HEK293 (cell line): Measurements from ENCODE around the gene UBAP2L.

ENCODE experiments used
- ELK4 ChIP-seq: IDR thresholded peaks from 2 replicates; pipeline ENCODE4 v1.6.1; 2011; ENCODE audit warnings: mild to moderate bottlenecking, low read depth, low read length, borderline replicate concordance
- GLIS2 ChIP-seq: fragments of 450-650 bp; formaldehyde crosslinking; IDR thresholded peaks from 2 replicates; pipeline ENCODE4 v1.5.1; 2016; ENCODE audit warnings: missing biosample characterization, missing genetic modification characterization
- HOXA7 ChIP-seq: sonication (generic); formaldehyde crosslinking; IDR thresholded peaks from 2 replicates; pipeline ENCODE4 v1.8.1; 2022; ENCODE audit warnings: missing genetic modification reagents, borderline replicate concordance
- MZF1 ChIP-seq: fragments of 450-650 bp; formaldehyde crosslinking; IDR thresholded peaks from 2 replicates; pipeline ENCODE4 v1.5.1; 2017; ENCODE audit warnings: missing biosample characterization, missing genetic modification characterization, borderline replicate concordance
- PRDM1 ChIP-seq: fragments of 450-650 bp; formaldehyde crosslinking; IDR thresholded peaks from 2 replicates; pipeline ENCODE4; 2016; ENCODE audit warnings: missing biosample characterization, missing genetic modification characterization
- YY2 ChIP-seq: fragments of 450-650 bp; formaldehyde crosslinking; IDR thresholded peaks from 2 replicates; pipeline ENCODE4 v1.5.1; 2016; ENCODE audit warnings: missing biosample characterization, missing genetic modification characterization
- ZBTB48 ChIP-seq: fragments of 450-650 bp; formaldehyde crosslinking; IDR thresholded peaks from 2 replicates; pipeline ENCODE4 v1.5.1; 2016; ENCODE audit warnings: missing biosample characterization, missing genetic modification characterization
- ZNF19 ChIP-seq: fragments of 450-650 bp; formaldehyde crosslinking; IDR thresholded peaks from 2 replicates; pipeline ENCODE4; 2016; ENCODE audit warnings: missing biosample characterization, missing genetic modification characterization, low read depth
- ZNF221 ChIP-seq: fragments of 450-650 bp; formaldehyde crosslinking; IDR thresholded peaks from 2 replicates; pipeline ENCODE4 v1.5.1; 2017; ENCODE audit warnings: missing biosample characterization, missing genetic modification characterization, borderline replicate concordance
- ZNF223 ChIP-seq: fragments of 450-650 bp; formaldehyde crosslinking; IDR thresholded peaks from 2 replicates; pipeline ENCODE4 v1.5.1; 2016; ENCODE audit warnings: missing biosample characterization, missing genetic modification characterization
- ZNF280D ChIP-seq: fragments of 450-650 bp; formaldehyde crosslinking; IDR thresholded peaks from 2 replicates; pipeline ENCODE4 v1.5.1; 2016; ENCODE audit warnings: missing biosample characterization, missing genetic modification characterization
- ZNF354C ChIP-seq: fragments of 450-650 bp; formaldehyde crosslinking; IDR thresholded peaks from 2 replicates; pipeline ENCODE4 v1.5.1; 2016; ENCODE audit warnings: missing biosample characterization, missing genetic modification characterization, low read depth, borderline replicate concordance
- ZNF404 ChIP-seq: fragments of 450-650 bp; formaldehyde crosslinking; IDR thresholded peaks from 2 replicates; pipeline ENCODE4 v1.5.1; 2017; ENCODE audit warnings: missing biosample characterization, missing genetic modification characterization
- ZNF521 ChIP-seq: fragments of 450-650 bp; formaldehyde crosslinking; IDR thresholded peaks from 2 replicates; pipeline ENCODE4 v1.5.1; 2017; ENCODE audit warnings: missing biosample characterization, mild to moderate bottlenecking, missing genetic modification characterization
- ZNF560 ChIP-seq: fragments of 450-650 bp; formaldehyde crosslinking; IDR thresholded peaks from 2 replicates; pipeline ENCODE4 v1.5.1; 2017; ENCODE audit warnings: missing biosample characterization, missing genetic modification characterization, borderline replicate concordance
- ZNF580 ChIP-seq: fragments of 450-650 bp; formaldehyde crosslinking; IDR thresholded peaks from 2 replicates; pipeline ENCODE4 v1.5.1; 2016; ENCODE audit warnings: missing biosample characterization, missing genetic modification characterization
- ZNF624 ChIP-seq: fragments of 450-650 bp; formaldehyde crosslinking; IDR thresholded peaks from 2 replicates; pipeline ENCODE4 v1.5.1; 2017; ENCODE audit warnings: missing biosample characterization, missing genetic modification characterization
- ZNF629 ChIP-seq: fragments of 450-650 bp; formaldehyde crosslinking; IDR thresholded peaks from 2 replicates; pipeline ENCODE4 v1.5.1; 2017; ENCODE audit warnings: missing biosample characterization, missing genetic modification characterization
- ZNF768 ChIP-seq: fragments of 450-650 bp; formaldehyde crosslinking; IDR thresholded peaks from 2 replicates; pipeline ENCODE4 v1.5.1; 2018; ENCODE audit warnings: missing biosample characterization, mild to moderate bottlenecking, missing genetic modification characterization
- ZNF777 ChIP-seq: fragments of 450-650 bp; formaldehyde crosslinking; IDR thresholded peaks from 2 replicates; pipeline ENCODE4 v1.5.1; 2017; ENCODE audit warnings: missing biosample characterization, missing genetic modification characterization, borderline replicate concordance
- ZNF830 ChIP-seq: fragments of 450-650 bp; IDR thresholded peaks from 2 replicates; pipeline ENCODE4 v1.5.0; 2018; ENCODE audit warnings: missing biosample characterization, missing genetic modification characterization, low read depth, mild to moderate bottlenecking, moderate library complexity
- ZSCAN5A ChIP-seq: fragments of 450-650 bp; formaldehyde crosslinking; IDR thresholded peaks from 2 replicates; pipeline ENCODE4 v1.5.1; 2016; ENCODE audit warnings: missing biosample characterization, missing genetic modification characterization
- TF ChIP-seq, protein P1 (sequence below): fragments of 450-650 bp; formaldehyde crosslinking; IDR thresholded peaks from 2 replicates; pipeline ENCODE4 v1.5.1; 2016; ENCODE audit warnings: missing biosample characterization, missing genetic modification characterization
- TF ChIP-seq, protein P2 (sequence below): fragments of 450-650 bp; formaldehyde crosslinking; IDR thresholded peaks from 2 replicates; pipeline ENCODE4 v1.5.1; 2016; ENCODE audit warnings: missing biosample characterization, missing genetic modification characterization
- TF ChIP-seq, protein P3 (sequence below): fragments of 450-650 bp; IDR thresholded peaks from 2 replicates; pipeline ENCODE4 v1.5.1; 2018; ENCODE audit warnings: missing biosample characterization, missing genetic modification characterization
- TF ChIP-seq, protein P4 (sequence below): fragments of 450-650 bp; formaldehyde crosslinking; IDR thresholded peaks from 2 replicates; pipeline ENCODE4 v1.5.1; 2016; ENCODE audit warnings: missing biosample characterization, missing genetic modification characterization

The UBAP2L gene

GRCh38 chr1:154183046-154183915 is 37.5 kb upstream of the UBAP2L start (continued):
- TF ChIP-seq ZNF830 (tag by site-specific recombination) (no peak), ZSCAN5A (tag by site-specific recombination) (no peak; the same call in 1 of the 2 replicates), ZNF404 (no peak), ZNF354C (tag by site-specific recombination) (no peak), ZNF768 (no peak), ZNF280D (tag by site-specific recombination) (no peak), HOXA7 (CRISPR knock-in tag) (no peak), YY2 (tag by site-specific recombination) (no peak), PRDM1 (no peak), ZNF629 (peak; percentile 95), ELK4 (no peak), GLIS2 (tag by site-specific recombination) (peak; percentile 99), ZBTB48 (tag by site-specific recombination) (no peak; the same call in 1 of the 2 replicates), MZF1 (0 out of 2 replicates have a peak, but pooled peaks have one; percentile 18), ZNF580 (peak; percentile 100), ZNF221 (no peak), ZNF624 (tag by site-specific recombination) (no peak), ZNF223 (tag by site-specific recombination) (no peak), ZNF521 (no peak), ZNF777 (tag by site-specific recombination) (no peak), ZNF19 (tag by site-specific recombination) (no peak), ZNF560 (tag by site-specific recombination) (no peak)
- TF ChIP-seq, protein P1, sequence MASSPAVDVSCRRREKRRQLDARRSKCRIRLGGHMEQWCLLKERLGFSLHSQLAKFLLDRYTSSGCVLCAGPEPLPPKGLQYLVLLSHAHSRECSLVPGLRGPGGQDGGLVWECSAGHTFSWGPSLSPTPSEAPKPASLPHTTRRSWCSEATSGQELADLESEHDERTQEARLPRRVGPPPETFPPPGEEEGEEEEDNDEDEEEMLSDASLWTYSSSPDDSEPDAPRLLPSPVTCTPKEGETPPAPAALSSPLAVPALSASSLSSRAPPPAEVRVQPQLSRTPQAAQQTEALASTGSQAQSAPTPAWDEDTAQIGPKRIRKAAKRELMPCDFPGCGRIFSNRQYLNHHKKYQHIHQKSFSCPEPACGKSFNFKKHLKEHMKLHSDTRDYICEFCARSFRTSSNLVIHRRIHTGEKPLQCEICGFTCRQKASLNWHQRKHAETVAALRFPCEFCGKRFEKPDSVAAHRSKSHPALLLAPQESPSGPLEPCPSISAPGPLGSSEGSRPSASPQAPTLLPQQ: peak; percentile 63; the same call in 1 of the 2 replicates
- TF ChIP-seq, protein P2, sequence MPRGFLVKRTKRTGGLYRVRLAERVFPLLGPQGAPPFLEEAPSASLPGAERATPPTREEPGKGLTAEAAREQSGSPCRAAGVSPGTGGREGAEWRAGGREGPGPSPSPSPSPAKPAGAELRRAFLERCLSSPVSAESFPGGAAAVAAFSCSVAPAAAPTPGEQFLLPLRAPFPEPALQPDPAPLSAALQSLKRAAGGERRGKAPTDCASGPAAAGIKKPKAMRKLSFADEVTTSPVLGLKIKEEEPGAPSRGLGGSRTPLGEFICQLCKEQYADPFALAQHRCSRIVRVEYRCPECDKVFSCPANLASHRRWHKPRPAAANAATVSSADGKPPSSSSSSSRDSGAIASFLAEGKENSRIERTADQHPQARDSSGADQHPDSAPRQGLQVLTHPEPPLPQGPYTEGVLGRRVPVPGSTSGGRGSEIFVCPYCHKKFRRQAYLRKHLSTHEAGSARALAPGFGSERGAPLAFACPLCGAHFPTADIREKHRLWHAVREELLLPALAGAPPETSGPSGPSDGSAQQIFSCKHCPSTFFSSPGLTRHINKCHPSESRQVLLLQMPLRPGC: peak; percentile 53; the same call in 1 of the 2 replicates
- TF ChIP-seq, protein P3, sequence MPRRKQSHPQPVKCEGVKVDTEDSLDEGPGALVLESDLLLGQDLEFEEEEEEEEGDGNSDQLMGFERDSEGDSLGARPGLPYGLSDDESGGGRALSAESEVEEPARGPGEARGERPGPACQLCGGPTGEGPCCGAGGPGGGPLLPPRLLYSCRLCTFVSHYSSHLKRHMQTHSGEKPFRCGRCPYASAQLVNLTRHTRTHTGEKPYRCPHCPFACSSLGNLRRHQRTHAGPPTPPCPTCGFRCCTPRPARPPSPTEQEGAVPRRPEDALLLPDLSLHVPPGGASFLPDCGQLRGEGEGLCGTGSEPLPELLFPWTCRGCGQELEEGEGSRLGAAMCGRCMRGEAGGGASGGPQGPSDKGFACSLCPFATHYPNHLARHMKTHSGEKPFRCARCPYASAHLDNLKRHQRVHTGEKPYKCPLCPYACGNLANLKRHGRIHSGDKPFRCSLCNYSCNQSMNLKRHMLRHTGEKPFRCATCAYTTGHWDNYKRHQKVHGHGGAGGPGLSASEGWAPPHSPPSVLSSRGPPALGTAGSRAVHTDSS (tag by site-specific recombination): no peak
- TF ChIP-seq, protein P4, sequence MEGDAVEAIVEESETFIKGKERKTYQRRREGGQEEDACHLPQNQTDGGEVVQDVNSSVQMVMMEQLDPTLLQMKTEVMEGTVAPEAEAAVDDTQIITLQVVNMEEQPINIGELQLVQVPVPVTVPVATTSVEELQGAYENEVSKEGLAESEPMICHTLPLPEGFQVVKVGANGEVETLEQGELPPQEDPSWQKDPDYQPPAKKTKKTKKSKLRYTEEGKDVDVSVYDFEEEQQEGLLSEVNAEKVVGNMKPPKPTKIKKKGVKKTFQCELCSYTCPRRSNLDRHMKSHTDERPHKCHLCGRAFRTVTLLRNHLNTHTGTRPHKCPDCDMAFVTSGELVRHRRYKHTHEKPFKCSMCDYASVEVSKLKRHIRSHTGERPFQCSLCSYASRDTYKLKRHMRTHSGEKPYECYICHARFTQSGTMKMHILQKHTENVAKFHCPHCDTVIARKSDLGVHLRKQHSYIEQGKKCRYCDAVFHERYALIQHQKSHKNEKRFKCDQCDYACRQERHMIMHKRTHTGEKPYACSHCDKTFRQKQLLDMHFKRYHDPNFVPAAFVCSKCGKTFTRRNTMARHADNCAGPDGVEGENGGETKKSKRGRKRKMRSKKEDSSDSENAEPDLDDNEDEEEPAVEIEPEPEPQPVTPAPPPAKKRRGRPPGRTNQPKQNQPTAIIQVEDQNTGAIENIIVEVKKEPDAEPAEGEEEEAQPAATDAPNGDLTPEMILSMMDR (tag by site-specific recombination): no peak
